OCI-LY1 (cell line): ENCODE measurements around the gene CLDN15.

Experiments used
- EZH2 ChIP-seq: fragments of 200-600 bp; sonication (generic), shearing (Covaris generic); IDR thresholded peaks from 2 replicates; pipeline ENCODE4 v1.8.0; 2017; ENCODE audit warnings: borderline replicate concordance, mixed run types, mild to moderate bottlenecking, antibody characterized with exemption, low read length, moderate library complexity, mixed read lengths
- TF ChIP-seq, protein P1 (sequence below): fragments of 200-600 bp; sonication (generic), shearing (Covaris generic); IDR thresholded peaks from 2 replicates; pipeline ENCODE4 v1.5.1; 2017; ENCODE audit warnings: mild to moderate bottlenecking, antibody characterized with exemption, low read length, moderate library complexity, mixed read lengths

DNA sequence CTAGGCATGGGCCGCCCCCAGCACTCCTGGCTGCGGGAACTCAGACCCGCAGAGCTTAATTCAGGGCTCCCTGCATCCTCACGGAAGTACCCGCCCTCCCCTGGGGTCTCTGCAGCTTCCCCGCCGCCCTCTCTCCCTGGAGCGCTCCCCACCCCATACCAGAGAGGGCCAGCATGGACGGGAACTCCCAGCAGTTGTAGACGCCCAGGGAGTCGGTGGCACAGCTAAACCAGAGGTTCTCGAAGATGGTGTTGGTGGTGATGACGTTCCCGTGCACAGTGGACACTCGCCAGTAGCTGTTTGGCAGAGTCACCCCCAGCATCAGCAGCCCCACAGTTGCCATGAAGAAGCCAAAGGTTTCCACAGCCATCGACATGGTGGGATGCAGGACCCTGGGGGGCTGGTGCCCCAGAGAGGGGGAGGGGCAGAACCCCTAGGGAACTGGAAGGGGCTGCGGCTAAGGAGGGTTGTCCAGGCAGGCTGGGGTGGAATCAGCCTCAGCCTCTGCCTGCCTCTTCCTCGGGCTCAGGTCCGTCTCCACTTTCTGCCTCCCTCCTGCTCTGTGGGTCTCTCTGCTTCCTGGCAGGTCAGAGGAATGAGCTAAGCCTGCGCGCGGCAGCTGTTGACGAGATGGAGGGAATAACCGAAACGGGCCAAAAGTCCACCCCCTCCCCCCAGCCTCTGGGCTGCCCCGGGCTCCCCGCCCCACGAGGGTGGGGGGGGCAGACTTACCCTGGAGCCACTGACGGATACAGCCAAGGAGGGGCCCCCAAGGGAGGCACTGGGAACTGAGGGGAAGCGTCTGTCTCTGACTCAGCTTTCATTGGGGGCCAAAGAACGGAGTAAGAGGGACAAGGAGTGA lies at the start of gene CLDN15:
- TF ChIP-seq, protein P1, sequence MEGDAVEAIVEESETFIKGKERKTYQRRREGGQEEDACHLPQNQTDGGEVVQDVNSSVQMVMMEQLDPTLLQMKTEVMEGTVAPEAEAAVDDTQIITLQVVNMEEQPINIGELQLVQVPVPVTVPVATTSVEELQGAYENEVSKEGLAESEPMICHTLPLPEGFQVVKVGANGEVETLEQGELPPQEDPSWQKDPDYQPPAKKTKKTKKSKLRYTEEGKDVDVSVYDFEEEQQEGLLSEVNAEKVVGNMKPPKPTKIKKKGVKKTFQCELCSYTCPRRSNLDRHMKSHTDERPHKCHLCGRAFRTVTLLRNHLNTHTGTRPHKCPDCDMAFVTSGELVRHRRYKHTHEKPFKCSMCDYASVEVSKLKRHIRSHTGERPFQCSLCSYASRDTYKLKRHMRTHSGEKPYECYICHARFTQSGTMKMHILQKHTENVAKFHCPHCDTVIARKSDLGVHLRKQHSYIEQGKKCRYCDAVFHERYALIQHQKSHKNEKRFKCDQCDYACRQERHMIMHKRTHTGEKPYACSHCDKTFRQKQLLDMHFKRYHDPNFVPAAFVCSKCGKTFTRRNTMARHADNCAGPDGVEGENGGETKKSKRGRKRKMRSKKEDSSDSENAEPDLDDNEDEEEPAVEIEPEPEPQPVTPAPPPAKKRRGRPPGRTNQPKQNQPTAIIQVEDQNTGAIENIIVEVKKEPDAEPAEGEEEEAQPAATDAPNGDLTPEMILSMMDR: no peak
- TF ChIP-seq EZH2: no peak
